LNCAP (cell line): ENCODE measurements around the gene B9D2.

ENCODE experiments used
- CTCF ChIP-seq: fragments of 450-650 bp; IDR thresholded peaks from 2 replicates; pipeline ENCODE4 v1.5.1; 2017; ENCODE audit warnings: mild to moderate bottlenecking

The B9D2 gene

GRCh38 chr19:41322451-41322850, 41.5 kb downstream of the B9D2 start:
- no peak for TF ChIP-seq CTCF

GRCh38 chr19:41321600-41322270, 42.2 kb downstream of the B9D2 start:
- TF ChIP-seq CTCF, result no peak

- TF ChIP-seq CTCF, result no peak
Observed at GRCh38 chr19:41321204-41321599, 42.7 kb downstream of the B9D2 start.

DNA sequence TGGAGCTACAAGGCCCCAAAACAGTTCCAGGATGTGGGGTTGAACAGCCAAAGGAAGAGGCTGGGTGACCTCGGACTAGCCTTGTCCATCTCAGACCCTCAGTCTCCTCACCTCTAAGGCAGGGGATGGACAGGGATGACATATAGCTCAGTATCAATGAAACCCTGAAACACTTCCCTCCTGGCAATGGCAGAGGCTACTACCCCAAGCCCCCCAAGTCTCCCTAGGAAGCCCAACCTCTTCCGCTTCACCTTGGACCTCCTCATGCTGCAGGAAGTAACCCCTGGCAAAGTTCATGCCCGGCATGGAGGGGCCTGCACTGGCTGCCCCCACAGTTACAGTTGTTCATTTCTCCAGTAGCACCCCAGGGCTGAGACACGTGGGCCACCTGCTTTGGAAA, 43.4 kb downstream of the B9D2 start:
- TF ChIP-seq CTCF, result no peak

DNA sequence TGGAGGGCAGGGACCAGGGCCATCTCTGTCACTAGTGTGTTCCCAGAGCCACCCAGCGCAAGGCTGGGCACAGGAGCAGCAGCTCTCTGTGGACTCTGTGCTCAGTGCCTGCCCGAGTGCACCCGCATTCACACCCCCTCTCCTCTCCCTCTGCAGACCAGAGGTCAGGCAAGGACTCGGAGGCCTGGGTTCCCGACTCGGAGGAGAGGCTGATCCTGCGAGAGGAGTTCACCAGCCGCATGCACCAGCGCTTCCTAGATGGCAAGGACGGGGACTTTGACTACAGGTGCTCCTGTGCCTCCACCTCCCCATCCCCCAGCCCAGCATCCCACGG, 43.8 kb downstream of the B9D2 start:
- TF ChIP-seq CTCF, result no peak

DNA sequence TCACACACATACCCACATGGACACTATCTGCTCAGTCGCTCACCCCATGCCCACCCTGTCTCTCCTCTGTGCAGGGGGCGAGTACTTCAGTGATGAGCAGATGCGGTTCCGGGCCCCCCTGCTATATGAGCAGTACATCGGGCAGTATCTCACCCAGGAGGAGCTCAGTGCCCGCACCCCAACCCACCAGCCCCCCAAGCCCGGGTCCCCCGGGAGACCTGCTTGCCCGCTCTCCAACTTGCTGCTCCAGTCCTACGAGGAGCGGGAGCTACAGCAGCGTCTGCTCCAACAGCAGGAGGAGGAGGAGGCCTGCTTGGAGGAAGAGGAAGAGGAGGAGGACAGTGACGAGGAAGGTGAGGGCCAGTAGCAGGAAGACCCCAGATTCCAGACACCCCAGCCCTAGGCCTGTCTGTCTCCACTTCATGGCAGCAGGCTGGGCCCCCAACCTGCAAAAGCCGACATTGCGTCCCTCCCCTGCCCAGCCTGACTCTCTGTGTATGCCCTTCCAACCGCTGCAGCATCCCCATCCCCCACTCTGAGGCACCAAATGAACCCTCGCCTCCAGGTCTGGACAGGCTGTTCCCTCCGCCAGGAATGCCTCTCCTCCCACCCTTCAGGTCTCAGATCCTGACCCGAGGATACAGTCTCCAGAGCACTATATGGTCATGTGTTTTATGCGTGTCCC, 44.3 kb downstream of the B9D2 start:
- TF ChIP-seq CTCF, result no peak

GRCh38 chr19:41318696-41319499, 45.1 kb downstream of the B9D2 start:
- no peak for TF ChIP-seq CTCF
